Smooth muscle cell (in vitro differentiated cells): ENCODE data around the gene CCDC91. TPM values are rescaled to one million over a fixed set of nuclear protein-coding genes. Genes with fewer than 3 reads are reported as not detected.

Source experiments
- DNase-seq: peaks from one replicate; lab custom pipeline; 2025; ENCODE audit not compliant: unreplicated experiment; lab: John Stamatoyannopoulos, UW
- H2AFZ ChIP-seq: fragments of 200-600 bp; sonication (generic); 2 replicates; pipeline ENCODE4 v1.6.0; 2016; ENCODE audit warnings: antibody characterized with exemption, low read depth, mild to moderate bottlenecking
- H3F3A ChIP-seq: fragments of 200-600 bp; sonication (generic); 2 replicates; pipeline ENCODE4 v1.6.0; 2017; ENCODE audit warnings: antibody characterized with exemption, low read depth
- H3K27ac ChIP-seq: fragments of 200-600 bp; sonication (generic); 2 replicates; pipeline ENCODE4 v1.5.1; 2016; ENCODE audit warnings: low read depth, mild to moderate bottlenecking
- H3K27me3 ChIP-seq: fragments of 200-600 bp; sonication (generic); 2 replicates; pipeline ENCODE4 v1.6.1; 2016; ENCODE audit warnings: low read depth, mild to moderate bottlenecking
- H3K36me3 ChIP-seq: fragments of 200-600 bp; sonication (generic); 2 replicates; pipeline ENCODE4 v1.5.1; 2016; ENCODE audit warnings: low read depth
- H3K4me1 ChIP-seq: fragments of 200-600 bp; sonication (generic); 2 replicates; pipeline ENCODE4 v1.5.1; 2016; ENCODE audit warnings: low read depth
- H3K4me2 ChIP-seq: fragments of 200-600 bp; sonication (generic); 2 replicates; pipeline ENCODE4 v1.6.0; 2016; ENCODE audit warnings: mild to moderate bottlenecking
- H3K4me3 ChIP-seq: fragments of 200-600 bp; sonication (generic); 2 replicates; pipeline ENCODE4 v1.5.1; 2016; ENCODE audit warnings: mild to moderate bottlenecking
- H3K79me2 ChIP-seq: fragments of 200-600 bp; sonication (generic); 2 replicates; pipeline ENCODE4 v1.6.0; 2016; ENCODE audit warnings: low read depth, mild to moderate bottlenecking
- H3K9ac ChIP-seq: fragments of 200-600 bp; sonication (generic); 2 replicates; pipeline ENCODE4 v1.6.0; 2016; ENCODE audit warnings: low read depth
- H3K9me3 ChIP-seq: fragments of 200-600 bp; sonication (generic); replicated peaks from 2 replicates; pipeline ENCODE4 v1.5.1; 2016; ENCODE audit warnings: low read depth
- H4K20me1 ChIP-seq: fragments of 200-600 bp; sonication (generic); 2 replicates; pipeline ENCODE4 v1.6.0; 2016; ENCODE audit warnings: low read depth
- CTCF ChIP-seq: fragments of 200-600 bp; sonication (generic); IDR thresholded peaks from 2 replicates; pipeline ENCODE4 v1.5.1; 2017; ENCODE audit warnings: borderline replicate concordance, mild to moderate bottlenecking, antibody characterized with exemption; ENCODE audit not compliant: insufficient read depth, poor library complexity, severe bottlenecking
- WGBS: methylation state at CpG from one replicate; pipeline ENCODE4 v1.1.7; 2016; ENCODE audit warnings: low lambda C conversion rate; 5-methylcytosine and 5-hydroxymethylcytosine counted together
- polyA plus RNA-seq: library from polyadenylated mRNA; unstranded; fragments of >200 nt; fragmentation: Nextera tagmentation; extraction: Ambion mirVana; gene quantifications from 2 replicates; pipeline ENCODE4 v1.2.1, GENCODE V29; 2016
- total RNA-seq: library from RNA; depleted of rRNA; stranded (reverse); fragments of >200 nt; gene quantifications from 2 replicates; pipeline ENCODE4 v1.2.3, GENCODE V29; 2014

Gene CCDC91
- total and polyA plus RNA-seq, 2 experiments from 2014 or later = 20.1 to 23.7 TPM

GRCh38 chr12:28331130-28331529 lies 140.9 kb downstream of the CCDC91 start:
- no peak for DNase-seq
- Histone ChIP-seq H3K27me3 (no peaks in the 10 kb centered on the region), H3K36me3 (no peaks in the 10 kb centered on the region), H2AFZ (no peak overlapping the region), H3K9ac (no peak overlapping the region), H3K79me2 (no peaks in the 10 kb centered on the region), H3K4me1 (no peaks in the 10 kb centered on the region), H3K4me2 (peak overlapping the region; percentile 53), H3K4me3 (no peak overlapping the region), H4K20me1 (peaks cover 6% of the 10 kb centered on the region), H3K9me3 (peaks cover 3% of the 10 kb centered on the region), H3F3A (no peaks in the 10 kb centered on the region), H3K27ac (peak overlapping the region; percentile 16)
- no peak for TF ChIP-seq CTCF
- 36% methylated on average over 3 of the region's 3 CpGs for WGBS

- Histone ChIP-seq H3K27me3 (no peaks in the 10 kb centered on the region), H3K4me1 (peaks cover 11% of the 10 kb centered on the region), H4K20me1 (peaks cover 6% of the 10 kb centered on the region), H3F3A (no peaks in the 10 kb centered on the region), H3K4me2 (peak overlapping the region; percentile 4), H3K9me3 (no peaks in the 10 kb centered on the region), H3K36me3 (no peaks in the 10 kb centered on the region), H2AFZ (no peak overlapping the region), H3K4me3 (no peak overlapping the region), H3K79me2 (no peaks in the 10 kb centered on the region), H3K9ac (no peak overlapping the region), H3K27ac (no peak overlapping the region)
- 70% methylated on average over 3 of the region's 4 CpGs for WGBS
- TF ChIP-seq CTCF = no peak
- no peak for DNase-seq
Measured at GRCh38 chr12:28340261-28341045, 150.2 kb downstream of the CCDC91 start.

- 92% methylated on average over 1 of the region's 1 CpG for WGBS
- H3K36me3 ChIP-seq = no peaks in the 10 kb centered on the region
Measured at GRCh38 chr12:28343713-28344112, 153.5 kb downstream of the CCDC91 start.

More at GRCh38 chr12:28343713-28344112, 153.5 kb downstream of the CCDC91 start:
- Histone ChIP-seq H2AFZ (no peak overlapping the region), H3K79me2 (no peaks in the 10 kb centered on the region), H3K9me3 (no peaks in the 10 kb centered on the region), H3F3A (no peaks in the 10 kb centered on the region), H3K4me1 (peaks cover 11% of the 10 kb centered on the region), H3K27ac (no peak overlapping the region), H4K20me1 (no peaks in the 10 kb centered on the region), H3K9ac (no peak overlapping the region), H3K4me3 (no peak overlapping the region), H3K27me3 (no peaks in the 10 kb centered on the region), H3K4me2 (no peak overlapping the region)
- no peak for TF ChIP-seq CTCF
- DNase-seq = no peak
